Osteoblast (primary cell): ENCODE data around the gene PDYN. TPM values are rescaled to one million over a fixed set of nuclear protein-coding genes. Genes with fewer than 3 reads are reported as not detected.

Experiments
- DNase-seq: peaks from one replicate; pipeline ENCODE4 v3.0.0; 2011; ENCODE audit warnings: low spot score, mixed read lengths; ENCODE audit not compliant: insufficient read length; ENCODE audit errors: missing footprints
- H2AFZ ChIP-seq: 2 replicates; pipeline ENCODE4 v1.6.0; 2011; ENCODE audit warnings: mild to moderate bottlenecking, low read length
- H3K27ac ChIP-seq: 2 replicates; pipeline ENCODE4 v1.5.1; 2011; ENCODE audit warnings: mild to moderate bottlenecking, low read depth, low read length, moderate library complexity
- H3K27me3 ChIP-seq: 2 replicates; pipeline ENCODE4 v1.6.0; 2012; ENCODE audit warnings: mild to moderate bottlenecking, control low read depth, inconsistent platforms, low read length, moderate library complexity; ENCODE audit not compliant: insufficient read depth
- H3K36me3 ChIP-seq: 2 replicates; pipeline ENCODE4 v1.5.1; 2011; ENCODE audit warnings: mild to moderate bottlenecking, low read length, control low read depth, moderate library complexity; ENCODE audit not compliant: insufficient read depth
- H3K4me1 ChIP-seq: 2 replicates; pipeline ENCODE4 v1.5.1; 2011; ENCODE audit warnings: mild to moderate bottlenecking, low read length, control low read depth, moderate library complexity; ENCODE audit not compliant: insufficient read depth
- H3K4me2 ChIP-seq: 2 replicates; pipeline ENCODE4 v1.6.0; 2011; ENCODE audit warnings: mild to moderate bottlenecking, low read length; ENCODE audit not compliant: insufficient read depth
- H3K4me3 ChIP-seq: fragments of 200-600 bp; sonication (generic); 3 replicates; pipeline ENCODE4 v1.5.1; 2012; ENCODE audit warnings: mild to moderate bottlenecking, low read length, inconsistent platforms; ENCODE audit not compliant: insufficient read depth
- H3K79me2 ChIP-seq: 2 replicates; pipeline ENCODE4 v1.6.0; 2012; ENCODE audit warnings: mild to moderate bottlenecking, low read length, control low read depth, inconsistent platforms; ENCODE audit not compliant: insufficient read depth
- H3K9me3 ChIP-seq: 2 replicates; pipeline ENCODE4 v1.5.1; 2011; ENCODE audit warnings: low read depth, low read length, control low read depth
- H4K20me1 ChIP-seq: 2 replicates; pipeline ENCODE4 v1.6.0; 2012; ENCODE audit warnings: mild to moderate bottlenecking, low read length, control low read depth; ENCODE audit not compliant: insufficient read depth
- total RNA-seq: library from RNA; depleted of rRNA; stranded (reverse); fragments of >200 nt; gene quantifications from 2 replicates; pipeline ENCODE4 v1.2.3, GENCODE V29; 2012
- TF ChIP-seq, protein P1 (sequence below): IDR thresholded peaks from 2 replicates; pipeline ENCODE4 v1.5.1; 2011; ENCODE audit warnings: mild to moderate bottlenecking, low read depth, low read length, moderate library complexity; ENCODE audit errors: extremely low read depth

Gene PDYN
- total RNA-seq, 1 donor = not detected

DNA sequence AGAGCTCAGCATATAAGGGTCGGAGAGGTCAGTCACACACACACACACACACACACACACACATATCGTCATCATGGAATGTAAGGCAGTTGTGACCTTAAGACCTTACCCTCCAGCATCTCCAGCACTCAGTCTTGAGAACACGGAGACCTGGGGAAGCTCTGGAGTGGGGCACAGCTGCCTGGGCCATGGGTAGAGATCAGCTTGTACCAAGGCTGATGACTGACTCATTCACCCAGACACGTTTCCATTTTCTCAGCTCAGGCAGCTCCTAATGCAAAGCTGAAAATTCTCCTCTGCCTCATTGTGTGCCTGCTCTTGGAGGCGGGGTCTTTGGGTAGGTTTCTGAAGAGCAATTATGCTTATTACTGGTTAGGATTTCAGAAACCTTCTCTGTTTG lies 38.3 kb upstream of the PDYN start:
- Histone ChIP-seq H3K4me3 (no peak overlapping the region), H3K79me2 (no peaks in the 10 kb centered on the region), H2AFZ (no peak overlapping the region), H3K27ac (no peak overlapping the region), H3K27me3 (peaks cover 24% of the 10 kb centered on the region), H3K4me1 (no peaks in the 10 kb centered on the region), H3K36me3 (no peaks in the 10 kb centered on the region), H3K9me3 (no peaks in the 10 kb centered on the region), H4K20me1 (no peaks in the 10 kb centered on the region), H3K4me2 (no peak overlapping the region)
- no peak for DNase-seq
- TF ChIP-seq, protein P1, sequence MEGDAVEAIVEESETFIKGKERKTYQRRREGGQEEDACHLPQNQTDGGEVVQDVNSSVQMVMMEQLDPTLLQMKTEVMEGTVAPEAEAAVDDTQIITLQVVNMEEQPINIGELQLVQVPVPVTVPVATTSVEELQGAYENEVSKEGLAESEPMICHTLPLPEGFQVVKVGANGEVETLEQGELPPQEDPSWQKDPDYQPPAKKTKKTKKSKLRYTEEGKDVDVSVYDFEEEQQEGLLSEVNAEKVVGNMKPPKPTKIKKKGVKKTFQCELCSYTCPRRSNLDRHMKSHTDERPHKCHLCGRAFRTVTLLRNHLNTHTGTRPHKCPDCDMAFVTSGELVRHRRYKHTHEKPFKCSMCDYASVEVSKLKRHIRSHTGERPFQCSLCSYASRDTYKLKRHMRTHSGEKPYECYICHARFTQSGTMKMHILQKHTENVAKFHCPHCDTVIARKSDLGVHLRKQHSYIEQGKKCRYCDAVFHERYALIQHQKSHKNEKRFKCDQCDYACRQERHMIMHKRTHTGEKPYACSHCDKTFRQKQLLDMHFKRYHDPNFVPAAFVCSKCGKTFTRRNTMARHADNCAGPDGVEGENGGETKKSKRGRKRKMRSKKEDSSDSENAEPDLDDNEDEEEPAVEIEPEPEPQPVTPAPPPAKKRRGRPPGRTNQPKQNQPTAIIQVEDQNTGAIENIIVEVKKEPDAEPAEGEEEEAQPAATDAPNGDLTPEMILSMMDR = no peak

DNA sequence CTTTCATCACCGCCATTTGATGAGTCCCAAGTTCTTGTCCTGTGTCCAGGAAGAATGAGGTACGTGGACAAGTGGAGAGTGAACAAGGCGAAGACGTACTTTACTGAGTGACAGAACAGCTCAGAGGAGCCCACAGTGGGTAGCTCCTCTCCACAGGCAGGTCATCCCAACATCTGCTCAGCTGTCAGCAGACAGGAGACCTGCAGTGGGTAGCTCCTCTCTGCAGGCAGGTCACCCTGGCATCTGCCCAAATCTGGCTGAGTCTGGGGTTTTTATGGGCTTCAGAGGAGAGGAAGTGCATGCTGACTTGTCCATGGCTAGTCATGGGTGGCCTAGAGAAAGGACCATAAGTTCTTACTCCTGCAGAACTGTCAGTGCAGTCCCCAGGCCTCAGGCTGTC lies 32.7 kb upstream of the PDYN start:
- Histone ChIP-seq H3K27me3 (peaks cover 18% of the 10 kb centered on the region), H3K36me3 (no peaks in the 10 kb centered on the region), H3K9me3 (peaks cover 5% of the 10 kb centered on the region), H4K20me1 (no peaks in the 10 kb centered on the region), H3K4me1 (no peaks in the 10 kb centered on the region), H3K4me2 (no peak overlapping the region), H3K27ac (no peak overlapping the region), H3K4me3 (no peak overlapping the region), H3K79me2 (no peaks in the 10 kb centered on the region), H2AFZ (no peak overlapping the region)
- TF ChIP-seq, protein P1 = no peak
- DNase-seq = no peak

DNA sequence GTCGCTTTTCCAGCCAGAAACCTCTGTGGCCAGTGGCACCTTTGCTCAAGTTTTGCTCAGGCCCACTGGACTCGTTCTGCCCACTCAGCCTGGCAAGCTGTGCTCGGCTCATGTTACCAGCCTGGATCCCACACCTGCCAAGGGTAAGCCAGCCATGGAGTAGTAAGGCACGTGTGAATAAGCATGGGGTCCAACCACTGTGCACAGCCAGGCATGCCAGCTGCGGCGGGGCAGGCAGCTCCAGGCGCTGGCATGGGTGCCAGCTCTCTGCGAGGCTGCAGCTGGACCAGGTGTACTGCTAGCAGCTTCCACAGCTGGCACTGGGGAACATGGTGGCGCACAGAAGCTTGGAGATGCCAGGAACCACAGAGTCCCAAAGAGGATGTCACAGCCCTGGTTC lies 32.1 kb upstream of the PDYN start:
- H3K9me3 ChIP-seq = peaks cover 5% of the 10 kb centered on the region
- DNase-seq = no peak

DNA sequence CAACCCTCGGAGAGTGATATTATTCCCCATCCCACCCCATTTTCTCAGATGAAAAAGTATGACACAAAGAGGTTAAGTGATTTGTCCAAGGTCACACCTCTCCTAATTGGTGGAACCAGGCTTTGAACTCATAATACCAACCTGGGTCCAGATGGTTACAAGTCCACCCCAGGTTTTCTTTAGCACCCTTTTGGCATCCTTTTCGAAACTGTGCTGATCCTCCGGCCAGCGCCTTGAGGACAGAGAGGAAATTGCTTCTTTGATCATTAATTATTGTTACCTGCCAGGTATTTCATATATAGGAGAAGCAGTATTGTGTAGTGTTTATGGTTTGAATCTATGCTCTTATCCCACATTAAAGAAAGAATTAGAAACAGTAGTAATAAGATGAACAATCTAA lies 29.3 kb upstream of the PDYN start:
- Histone ChIP-seq H3K36me3 (no peaks in the 10 kb centered on the region), H3K4me1 (no peaks in the 10 kb centered on the region), H3K27me3 (peaks cover 30% of the 10 kb centered on the region), H3K79me2 (no peaks in the 10 kb centered on the region), H3K4me2 (no peak overlapping the region), H3K9me3 (peaks cover 5% of the 10 kb centered on the region), H3K4me3 (no peak overlapping the region), H4K20me1 (no peaks in the 10 kb centered on the region), H2AFZ (no peak overlapping the region), H3K27ac (no peak overlapping the region)
- TF ChIP-seq, protein P1 = no peak
- DNase-seq = no peak

More for the DNA sequence above, 32.1 kb upstream of the PDYN start:
- Histone ChIP-seq H3K27ac (no peak overlapping the region), H3K4me3 (no peak overlapping the region), H3K4me1 (no peaks in the 10 kb centered on the region), H3K27me3 (peaks cover 20% of the 10 kb centered on the region), H3K4me2 (no peak overlapping the region), H3K36me3 (no peaks in the 10 kb centered on the region), H3K79me2 (no peaks in the 10 kb centered on the region), H4K20me1 (no peaks in the 10 kb centered on the region), H2AFZ (no peak overlapping the region)
- TF ChIP-seq, protein P1 = no peak
